Measurements from ENCODE around the gene THG1L.

- TF ChIP-seq POLR2AphosphoS5 (IDR thresholded peaks at IDR 0.05; ENCODE audit: low read depth, low read length): no peak
- no peak for TF ChIP-seq POLR2A (IDR thresholded peaks at IDR 0.05; ENCODE audit: low read depth, low read length)
- TF ChIP-seq TAF1 (IDR thresholded peaks at IDR 0.05; ENCODE audit: low read depth, low read length): no peak
- TF ChIP-seq SPI1 (IDR thresholded peaks at IDR 0.05; ENCODE audit: low read depth, low read length): no peak
- TF ChIP-seq POU2F2 (IDR thresholded peaks at IDR 0.05; ENCODE audit: low read depth, low read length): no peak
Observed at GRCh38 chr5:157735991-157736390, 4.8 kb downstream of the THG1L start.

Measured in GM12891 (cell line).